Stimulated activated CD4-positive, alpha-beta T cell treated with anti-CD3 and anti-CD28 coated beads, Interleukin-1b, Interleukin-23, amount 100 ng/mL, for 4 hours (primary cell): ENCODE measurements around the gene ORC4.

Source experiments
- DNase-seq, 2 donors: peaks; one replicate each; pipeline ENCODE4 v3.0.0-alpha.2; 2020; ENCODE audit warnings: low read depth in 2 of 2

The ORC4 gene

DNA sequence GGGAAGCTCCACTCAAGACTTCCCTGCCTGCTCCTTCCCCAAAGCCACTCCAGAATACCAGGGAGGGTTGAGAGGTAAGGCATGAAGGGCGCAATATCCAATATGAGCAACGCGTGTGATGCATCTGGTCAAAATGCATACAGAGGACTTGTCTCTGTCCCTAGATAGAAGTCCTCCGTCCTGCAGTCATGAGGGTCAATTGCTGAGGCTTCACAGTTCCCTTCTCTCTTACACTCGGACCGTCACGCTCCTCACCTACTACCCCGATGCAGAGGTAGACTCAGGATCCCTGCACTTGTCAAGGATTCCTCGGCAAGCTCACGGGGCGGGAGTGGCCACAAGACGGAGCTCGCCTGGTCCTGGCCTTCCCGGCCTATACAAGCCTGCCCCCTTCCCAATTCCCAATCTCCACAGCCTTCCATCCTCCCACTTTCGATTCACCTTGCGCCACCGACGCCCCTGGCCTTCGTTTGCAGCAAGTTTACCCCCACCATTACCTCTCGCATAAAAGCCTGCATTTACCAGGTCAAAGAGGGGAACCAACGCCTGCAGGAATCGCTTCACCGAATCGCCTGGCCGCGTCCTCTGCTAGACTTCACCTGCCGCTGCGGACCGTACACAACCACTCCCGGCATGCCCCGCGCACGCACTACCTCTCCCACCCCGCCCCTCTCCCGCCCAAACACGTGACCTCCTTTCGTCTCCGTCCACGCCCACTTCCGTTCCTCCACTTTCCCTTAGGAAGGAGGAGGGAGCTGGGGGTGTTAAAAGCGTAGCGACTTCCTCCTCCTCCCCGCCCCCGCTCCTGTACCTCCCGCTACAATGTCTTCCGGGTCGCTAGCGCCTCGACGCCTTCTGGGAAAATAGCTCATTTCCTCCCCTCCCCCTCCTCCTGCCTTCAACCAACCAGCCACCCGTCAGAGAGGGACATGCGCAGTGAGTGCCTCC, at the start of gene ORC4:
Gene ORC4 (minus strand): TSS at position 627 of the 948 bp plus-strand sequence. CDS start 44,779 bp downstream, outside the sequence.
- peak; percentile 91 to 97 for DNase-seq

- DNase-seq, result no peak
Measured at GRCh38 chr2:148067801-148068200, 47.3 kb upstream of the ORC4 start.

GRCh38 chr2:148065936-148066335, 45.4 kb upstream of the ORC4 start:
- no peak for DNase-seq

- no peak for DNase-seq
Measured at GRCh38 chr2:148063633-148064032, 43.1 kb upstream of the ORC4 start.

GRCh38 chr2:148058641-148059040, 38.1 kb upstream of the ORC4 start:
- DNase-seq, result no peak

- DNase-seq, result no peak
Measured at GRCh38 chr2:148052687-148053086, 32.1 kb upstream of the ORC4 start.

- DNase-seq, result no peak
Measured at GRCh38 chr2:148049284-148049683, 28.7 kb upstream of the ORC4 start.

- no peak for DNase-seq
Measured at GRCh38 chr2:148048475-148049221, 28.1 kb upstream of the ORC4 start.

- DNase-seq, result no peak
Measured at GRCh38 chr2:148046802-148047201, 26.3 kb upstream of the ORC4 start.

DNA sequence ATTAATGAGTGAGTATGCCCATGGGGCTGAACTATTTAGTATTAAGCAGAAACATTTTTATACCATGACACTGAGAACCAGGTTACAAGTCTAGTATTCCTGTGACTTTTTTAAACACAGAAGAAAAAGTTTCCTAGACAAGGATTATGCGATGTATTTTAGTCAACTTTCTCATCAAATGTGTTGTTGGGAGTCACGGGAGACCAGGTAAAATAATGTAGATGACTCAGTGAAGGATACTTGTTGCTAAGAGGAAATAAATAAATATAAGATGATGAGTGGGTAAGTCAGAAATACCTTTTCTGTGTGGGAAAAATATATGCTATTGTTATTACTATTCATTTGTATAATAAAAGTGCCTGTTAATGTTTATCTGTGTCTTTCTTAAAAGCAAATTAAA, 23.8 kb upstream of the ORC4 start:
- DNase-seq, result no peak

DNA sequence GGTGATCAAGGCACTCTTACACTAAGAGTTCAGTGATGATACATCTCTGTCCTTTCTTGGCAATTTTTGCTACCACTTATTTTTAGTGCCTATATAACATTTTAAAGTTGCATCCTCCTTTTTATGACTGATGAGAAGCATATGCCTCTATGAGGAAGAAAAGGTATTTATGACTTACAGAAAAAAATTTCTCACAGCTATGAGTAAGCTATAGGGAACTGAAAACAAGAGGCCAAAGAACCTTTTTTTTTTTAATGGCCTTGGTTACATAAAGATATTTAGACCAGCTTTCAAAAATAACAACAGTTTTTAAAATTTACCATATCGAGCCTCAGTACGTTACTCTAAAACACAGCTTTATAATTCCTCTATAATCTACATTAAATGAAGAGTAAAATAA, 21.7 kb upstream of the ORC4 start:
- no peak for DNase-seq

GRCh38 chr2:148039783-148040182, 19.2 kb upstream of the ORC4 start:
- DNase-seq, result no peak

DNA sequence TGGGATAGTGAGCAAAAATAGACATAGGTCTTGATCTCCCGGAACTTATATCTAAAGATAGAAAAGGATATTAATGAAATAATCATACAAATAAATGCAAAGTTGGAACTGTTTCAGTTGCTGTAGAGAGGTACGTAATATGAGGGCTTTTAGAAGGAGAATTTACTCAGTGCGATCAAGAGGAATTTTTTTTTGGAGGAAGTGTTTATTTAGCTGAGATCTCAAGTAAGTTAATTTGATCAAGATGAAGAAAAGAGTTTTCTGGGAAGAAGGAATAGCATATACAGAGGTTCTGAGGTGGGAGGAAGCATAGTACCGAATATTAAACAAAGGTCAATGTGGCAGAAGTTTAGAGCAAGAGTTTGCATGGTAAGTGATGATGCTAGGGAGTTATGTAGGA, 11.7 kb upstream of the ORC4 start:
- DNase-seq, result no peak

GRCh38 chr2:148031152-148031551, 10.6 kb upstream of the ORC4 start:
- no peak for DNase-seq

DNA sequence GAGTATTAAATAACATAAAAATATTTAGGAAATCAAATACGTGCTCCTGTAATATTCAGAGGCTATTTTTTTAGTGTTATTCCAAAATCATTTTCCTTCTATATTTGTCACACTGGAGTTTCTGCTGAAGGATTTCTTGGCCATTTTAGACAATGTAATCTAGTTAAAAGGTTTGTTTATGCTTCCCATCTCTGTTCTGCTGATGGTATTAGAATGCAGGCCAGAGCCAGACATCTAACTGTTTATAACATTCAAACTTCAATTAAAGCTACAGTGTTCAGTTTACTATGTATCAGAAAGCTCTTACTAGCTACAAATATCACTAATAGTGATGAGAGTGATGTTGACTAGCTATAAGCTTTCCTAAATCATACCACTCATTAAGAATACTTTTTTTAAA, 8.2 kb upstream of the ORC4 start:
- no peak for DNase-seq

GRCh38 chr2:148027822-148028221, 7.3 kb upstream of the ORC4 start:
- DNase-seq, result no peak

- no peak for DNase-seq
Measured at GRCh38 chr2:148026573-148026972, 6.0 kb upstream of the ORC4 start.

GRCh38 chr2:148023861-148024260, 3.3 kb upstream of the ORC4 start:
- DNase-seq, result no peak

GRCh38 chr2:148022882-148023281, 2.3 kb upstream of the ORC4 start:
- DNase-seq, result no peak

- no peak for DNase-seq
Measured at GRCh38 chr2:148022351-148022750, 1.8 kb upstream of the ORC4 start.

DNA sequence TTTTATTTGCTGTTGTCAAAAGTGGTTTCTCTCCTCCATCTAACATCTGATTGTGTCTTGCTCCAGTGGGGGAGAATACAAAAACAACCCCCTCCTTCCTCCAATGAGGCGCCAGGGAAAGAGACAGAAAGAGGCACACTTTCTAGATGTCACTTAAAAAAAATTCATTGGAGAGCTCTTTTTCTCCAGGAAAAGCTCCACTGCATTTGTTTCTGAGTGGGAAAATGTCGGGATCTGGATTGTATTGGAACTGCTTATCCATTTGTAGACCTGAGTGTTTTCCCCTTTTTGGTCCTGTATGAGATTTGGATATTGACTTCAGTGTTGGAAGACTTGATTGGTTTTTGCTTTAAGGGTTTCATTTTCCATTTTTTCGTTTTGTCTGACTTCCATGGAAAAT, 1.3 kb upstream of the ORC4 start:
- DNase-seq, result no peak

DNA sequence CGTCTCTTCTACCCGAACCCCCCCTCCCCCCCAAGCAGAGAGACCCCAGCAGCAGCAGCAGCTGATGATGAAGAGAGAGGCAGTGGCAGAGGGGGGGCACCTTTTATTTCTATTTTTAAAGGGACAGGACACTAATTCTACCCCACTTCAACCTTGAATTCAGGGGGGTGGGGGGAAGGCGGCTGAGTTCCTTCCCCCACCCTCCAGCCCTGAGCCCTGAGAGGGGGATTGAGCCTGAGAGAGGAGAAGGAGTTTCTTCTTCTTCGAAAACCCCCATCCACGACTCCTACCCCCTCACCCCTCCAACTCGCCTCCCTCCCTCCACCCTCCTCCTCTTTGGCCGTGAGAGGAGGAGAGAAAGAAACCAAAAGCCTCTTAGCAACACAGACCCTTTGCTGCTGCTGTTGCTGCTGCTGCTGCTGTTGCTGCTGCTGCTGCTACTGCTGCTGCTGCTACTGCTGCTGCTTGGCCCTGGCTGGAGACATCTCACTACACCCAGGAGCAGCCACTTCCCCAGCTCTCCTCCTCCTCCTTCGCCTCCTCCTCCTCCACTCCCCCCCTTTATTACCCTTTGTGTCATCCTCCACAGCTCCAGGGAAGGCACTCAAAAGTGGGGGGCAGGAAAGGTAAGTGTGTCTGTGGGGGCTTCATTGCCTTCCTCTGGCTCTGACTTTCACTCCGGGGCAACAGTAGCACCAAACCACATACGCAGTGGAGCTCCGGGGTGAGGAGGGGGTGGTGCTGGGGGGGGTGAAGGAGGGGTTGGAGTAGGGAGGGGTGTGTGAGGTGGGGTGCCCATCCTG, 723 bp upstream of the ORC4 start, which contains the start of gene MBD5:
Gene MBD5 (plus strand): TSS at position 33 of the 803 bp plus-strand sequence.
- DNase-seq, result peak; percentile 28 to 42
